Measurements from ENCODE around the gene ANKRD39. TPM values are rescaled to one million over a fixed set of nuclear protein-coding genes. Genes with fewer than 3 reads are reported as not detected.

The ANKRD39 gene
- total RNA-seq, 1 donor from 2014 or later = 23.4 TPM

DNA sequence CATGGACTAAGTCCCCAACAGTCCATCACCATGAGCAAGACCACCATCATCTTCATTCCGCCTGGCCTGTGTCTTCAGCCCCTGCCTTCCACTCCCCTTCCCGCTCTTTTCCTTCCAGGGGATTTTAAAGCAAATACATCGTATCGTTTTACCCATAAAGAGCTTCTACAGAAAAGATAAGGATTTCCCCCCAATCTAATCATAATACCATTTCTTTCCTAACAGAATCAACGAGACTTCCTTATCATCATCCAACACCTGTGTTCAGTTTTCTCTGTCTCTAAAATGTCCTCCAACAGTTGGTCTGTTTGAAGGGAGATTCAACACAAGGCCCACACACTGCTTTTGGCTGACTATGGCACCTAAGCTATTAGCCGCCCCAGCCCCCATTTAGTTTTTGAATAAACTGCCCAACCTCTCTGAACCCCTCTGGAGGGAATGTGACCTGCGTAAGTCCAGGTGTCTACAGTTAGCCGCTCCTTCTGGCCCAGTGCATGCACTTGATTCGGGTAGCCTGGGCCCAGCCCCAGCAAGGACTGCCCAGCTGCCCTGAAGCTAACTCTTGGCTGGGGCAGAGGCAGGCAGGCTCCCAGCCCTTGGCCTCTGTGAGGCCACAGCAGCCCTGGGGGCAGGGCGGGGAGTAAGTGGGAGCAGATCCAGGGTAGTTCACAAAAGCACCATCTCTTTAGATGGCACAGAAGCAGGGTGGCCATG is 37.4 kb upstream of the ANKRD39 start:
- Mint-ChIP-seq H3K9me3 (no peaks in the 10 kb centered on the region), H3K27ac (ENCODE audit: unreplicated experiment) (no peak overlapping the region), H3K27me3 (ENCODE audit: low read depth) (no peaks in the 10 kb centered on the region), H3K36me3 (ENCODE audit: low read depth) (no peaks in the 10 kb centered on the region), H3K4me1 (peaks cover 41% of the 10 kb centered on the region), H3K4me3 (no peak overlapping the region)
- TF ChIP-seq CTCF (conservative IDR thresholded peaks at IDR 0.05) = no peak
- no peak for DNase-seq (ENCODE audit: low read depth, low spot score)

DNA sequence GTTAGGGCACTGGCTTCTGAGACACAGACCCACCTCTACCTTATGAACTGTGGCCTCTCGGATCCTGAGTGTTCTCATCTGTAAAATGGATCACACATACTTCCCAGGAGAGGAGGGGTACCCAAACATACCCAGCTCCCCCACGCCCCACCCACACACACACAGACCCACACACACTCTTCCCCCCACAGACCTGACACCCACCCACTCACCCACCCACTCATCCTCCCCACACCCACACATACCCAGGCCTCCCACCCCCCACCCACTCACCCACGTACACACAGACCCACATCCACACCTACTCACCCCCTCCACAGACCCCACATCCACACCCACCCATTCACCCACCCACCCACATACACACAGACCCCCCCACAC is 36.3 kb upstream of the ANKRD39 start:
- H3K9me3 Mint-ChIP-seq = no peaks in the 10 kb centered on the region
- H3K4me1 Mint-ChIP-seq = peaks cover 35% of the 10 kb centered on the region
- no peaks in the 10 kb centered on the region for H3K27me3 Mint-ChIP-seq (ENCODE audit: low read depth)
- no peaks in the 10 kb centered on the region for H3K36me3 Mint-ChIP-seq (ENCODE audit: low read depth)
- H3K4me3 Mint-ChIP-seq = no peak overlapping the region
- no peak for DNase-seq (ENCODE audit: low read depth, low spot score)
- no peak for TF ChIP-seq CTCF (conservative IDR thresholded peaks at IDR 0.05)
- H3K27ac Mint-ChIP-seq (ENCODE audit: unreplicated experiment) = no peak overlapping the region

DNA sequence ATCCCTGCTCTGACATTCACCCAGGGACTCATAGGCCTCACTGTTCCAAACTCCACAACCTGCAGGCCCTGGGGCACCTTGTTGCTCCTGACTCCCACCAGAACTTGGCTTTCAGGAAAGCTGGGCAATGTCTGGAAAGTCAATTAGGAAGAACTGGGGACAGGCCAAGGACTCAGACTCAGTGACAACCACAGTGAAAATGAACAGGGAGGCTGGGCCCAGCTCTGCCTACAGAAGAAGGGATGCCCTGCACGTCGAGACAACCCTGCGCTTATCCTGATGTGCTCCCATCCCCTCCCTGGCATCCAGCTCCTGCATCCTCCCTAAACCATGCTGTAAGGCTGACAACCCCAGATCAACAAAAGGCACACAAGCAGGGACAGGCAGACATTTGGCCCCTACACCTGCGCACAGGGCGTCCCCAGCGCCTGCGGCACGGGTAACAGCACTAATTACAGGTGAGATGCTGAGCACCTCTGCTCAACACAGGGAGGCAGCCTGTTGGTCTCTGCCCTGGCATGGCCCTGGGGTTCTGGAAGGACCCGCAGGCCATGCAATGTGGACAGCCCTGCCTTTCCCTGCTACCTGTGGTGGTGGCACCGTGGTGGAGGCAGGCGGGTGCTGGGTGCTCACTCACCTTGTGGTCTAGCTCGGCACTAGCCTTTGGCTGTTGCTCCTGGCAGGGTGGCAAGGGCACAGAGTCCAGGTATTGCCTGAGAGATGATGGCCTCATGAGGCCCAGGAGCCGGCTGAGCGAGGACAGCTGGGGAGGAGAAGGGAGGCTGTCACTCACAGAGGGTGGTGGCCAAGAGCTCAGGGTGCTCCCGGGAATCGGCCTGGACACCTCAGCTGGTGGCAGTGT is 35.7 kb upstream of the ANKRD39 start:
- peaks cover 32% of the 10 kb centered on the region for H3K4me1 Mint-ChIP-seq
- no peak overlapping the region for H3K27ac Mint-ChIP-seq (ENCODE audit: unreplicated experiment)
- H3K36me3 Mint-ChIP-seq (ENCODE audit: low read depth) = no peaks in the 10 kb centered on the region
- no peaks in the 10 kb centered on the region for H3K9me3 Mint-ChIP-seq
- H3K4me3 Mint-ChIP-seq = no peak overlapping the region
- no peak for DNase-seq (ENCODE audit: low read depth, low spot score)
- no peaks in the 10 kb centered on the region for H3K27me3 Mint-ChIP-seq (ENCODE audit: low read depth)
- TF ChIP-seq CTCF (conservative IDR thresholded peaks at IDR 0.05) = no peak

DNA sequence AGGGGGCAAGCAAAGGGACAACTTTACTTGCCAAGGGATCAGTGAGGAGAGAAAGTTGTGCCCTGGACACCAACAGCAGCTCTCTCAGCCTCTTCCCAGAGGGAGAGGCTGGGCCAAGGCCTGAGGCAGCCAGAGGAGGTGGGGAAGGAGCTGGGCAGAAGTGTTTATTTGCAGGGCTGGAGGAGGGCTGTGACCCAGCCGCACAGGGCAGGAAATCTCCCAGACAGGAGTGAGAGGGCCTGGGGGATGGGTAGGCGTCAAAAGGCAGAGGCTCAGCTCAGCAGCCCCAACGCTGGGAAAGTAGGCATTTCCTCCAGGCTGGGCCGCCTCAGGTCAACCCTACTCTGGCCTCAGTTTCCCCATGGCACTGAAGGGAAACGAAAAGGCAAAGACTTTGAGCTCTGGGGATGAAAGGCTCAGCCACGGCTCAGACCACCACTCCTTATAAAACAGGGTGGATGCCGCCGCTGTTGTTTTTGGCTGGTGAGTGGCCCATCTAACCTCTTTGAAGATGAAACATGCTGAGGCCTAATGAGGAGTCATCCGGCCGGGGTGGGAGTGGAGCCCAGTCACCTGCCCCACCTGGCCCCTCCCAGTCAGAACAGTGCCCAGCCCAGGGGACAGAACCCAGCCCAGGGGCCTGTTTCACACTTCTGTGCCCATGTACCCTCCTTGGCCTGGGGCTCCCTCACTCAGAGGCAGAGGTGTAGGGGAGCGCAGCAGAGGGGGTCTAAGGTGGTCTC is 33.9 kb upstream of the ANKRD39 start:
- H3K9me3 Mint-ChIP-seq = no peaks in the 10 kb centered on the region
- no peaks in the 10 kb centered on the region for H3K27me3 Mint-ChIP-seq (ENCODE audit: low read depth)
- H3K4me3 Mint-ChIP-seq = no peak overlapping the region
- peaks cover 45% of the 10 kb centered on the region for H3K4me1 Mint-ChIP-seq
- TF ChIP-seq CTCF (conservative IDR thresholded peaks at IDR 0.05) = no peak
- no peaks in the 10 kb centered on the region for H3K36me3 Mint-ChIP-seq (ENCODE audit: low read depth)
- no peak for DNase-seq (ENCODE audit: low read depth, low spot score)
- peak overlapping the region; percentile 70 for H3K27ac Mint-ChIP-seq (ENCODE audit: unreplicated experiment)

- Mint-ChIP-seq H3K27me3 (ENCODE audit: low read depth) (no peaks in the 10 kb centered on the region), H3K27ac (ENCODE audit: unreplicated experiment) (no peak overlapping the region)
- DNase-seq (ENCODE audit: low read depth, low spot score) = no peak
Observed at GRCh38 chr2:96890726-96891385, 33.0 kb upstream of the ANKRD39 start.

More at GRCh38 chr2:96890726-96891385, 33.0 kb upstream of the ANKRD39 start:
- Mint-ChIP-seq H3K9me3 (no peaks in the 10 kb centered on the region), H3K4me3 (no peak overlapping the region), H3K36me3 (ENCODE audit: low read depth) (no peaks in the 10 kb centered on the region), H3K4me1 (peaks cover 42% of the 10 kb centered on the region)
- TF ChIP-seq CTCF (conservative IDR thresholded peaks at IDR 0.05) = no peak
